Right ventricle myocardium superior (tissue), 1 donor: Measurements from ENCODE around the gene C11orf21. TPM values are rescaled to one million over a fixed set of nuclear protein-coding genes. Genes with fewer than 3 reads are reported as not detected.

Source experiments
- ATAC-seq: fragments of 200-7000 bp; cut with Tn5 transposase; one replicate; pipeline ENCODE4 v1.9.1; 2020; ENCODE audit warnings: mild to moderate bottlenecking; ENCODE audit not compliant: poor library complexity
- DNase-seq: peaks from one replicate; pipeline ENCODE4 v3.0.0-alpha.2; 2020
- intact Hi-C: fragments of 100-400 bp; cut with DNase I; formaldehyde crosslinking; loops from one replicate; pipeline ENCODE4 v1.11.2; 2022
- total RNA-seq: library from RNA; stranded (reverse); fragmentation: NEBNext Ultra II Directional; extraction: Animal tissue kit (Norgen Biotek cat#: 25700); gene quantifications from one replicate; pipeline ENCODE4 v1.2.1, GENCODE V29; 2021
- donor health status: DM: no; HTN: yes; CAD: no; lungs with severe emphysema.

The C11orf21 gene
- total RNA-seq, 1 donor from 2014 or later: 43.6 TPM

DNA sequence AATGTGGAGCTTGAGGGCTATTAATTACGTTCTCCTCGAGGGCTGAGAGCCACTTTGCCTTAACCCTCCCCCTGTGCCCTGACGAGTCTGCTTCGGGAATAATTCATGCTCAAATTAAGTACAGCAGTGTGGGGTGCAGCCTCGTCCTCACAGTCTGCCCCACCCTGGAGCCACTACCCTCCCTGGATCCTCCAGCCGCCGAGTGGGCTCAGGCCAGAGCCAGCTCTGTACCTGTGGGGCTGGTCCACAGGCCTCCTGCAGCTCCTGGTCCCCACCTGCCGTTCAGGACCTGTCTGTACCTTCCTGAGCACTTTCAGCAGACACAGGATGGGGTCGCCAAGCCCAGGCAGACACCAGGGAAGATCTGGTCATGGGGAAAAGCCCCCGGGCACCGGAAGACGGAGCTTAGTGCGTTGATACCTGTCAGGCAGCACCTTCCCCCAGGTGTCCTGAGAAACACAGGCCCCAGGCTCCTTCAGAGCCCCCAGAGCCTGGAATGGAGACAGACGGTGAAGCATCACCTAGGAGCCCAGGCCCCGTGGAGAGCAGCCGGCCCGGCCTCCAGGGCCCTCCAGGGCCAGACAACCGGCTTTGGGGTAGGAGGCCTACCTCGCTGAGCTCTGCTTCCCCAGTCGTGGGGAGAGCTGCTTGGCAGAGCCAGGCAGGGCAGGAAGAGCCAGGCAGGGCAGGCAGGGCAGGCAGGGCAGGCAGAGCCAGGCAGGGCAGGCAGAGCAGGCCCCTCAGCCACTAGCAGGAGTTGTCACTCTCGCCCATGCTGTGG is 9.8 kb upstream of the C11orf21 start:
- DNase-seq (peak; percentile 27), ATAC-seq (no peak)
- intact Hi-C loops: no loop called here

- DNase-seq: peak; percentile 24
- intact Hi-C loops: no loop called here
- ATAC-seq: no peak
Observed at GRCh38 chr11:2310786-2311352, 9.2 kb upstream of the C11orf21 start.

DNA sequence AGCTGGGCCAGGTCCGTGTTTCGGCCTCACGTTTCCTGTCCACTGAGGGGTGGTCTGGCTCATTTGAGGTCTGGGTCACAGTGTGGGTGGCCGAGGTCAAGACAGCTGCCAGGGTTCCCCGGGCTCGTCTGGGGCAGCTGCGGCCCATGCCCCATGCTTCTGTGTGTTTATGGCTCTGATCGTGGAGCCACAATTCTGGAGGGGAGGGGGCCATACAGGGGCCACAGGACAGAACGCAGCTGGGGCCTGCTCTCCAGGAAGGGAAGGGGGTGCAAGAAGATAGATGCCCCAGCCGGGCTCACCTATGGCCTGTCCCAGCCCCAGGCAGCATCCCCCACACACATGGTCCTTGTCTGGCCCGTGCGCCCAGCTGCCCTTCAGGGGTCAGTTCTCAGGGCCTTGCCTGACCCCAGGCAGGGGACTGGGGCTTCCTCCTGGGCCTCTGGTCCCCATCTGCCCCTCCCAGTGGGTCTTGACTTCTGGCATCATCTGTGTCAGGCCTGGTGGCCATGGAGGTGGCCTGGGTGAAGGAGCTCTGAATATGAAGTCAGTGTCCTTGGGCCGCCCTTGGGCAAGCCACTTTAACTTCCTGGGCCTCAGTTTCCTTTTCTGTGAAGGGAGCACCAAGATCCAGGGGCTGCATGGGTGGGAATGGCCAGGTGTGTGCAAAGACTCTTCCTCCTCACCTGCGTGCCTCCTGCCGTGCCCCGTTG is 8.5 kb upstream of the C11orf21 start:
- DNase-seq (peak; percentile 26), ATAC-seq (no peak)
- intact Hi-C loops: no loop called here

DNA sequence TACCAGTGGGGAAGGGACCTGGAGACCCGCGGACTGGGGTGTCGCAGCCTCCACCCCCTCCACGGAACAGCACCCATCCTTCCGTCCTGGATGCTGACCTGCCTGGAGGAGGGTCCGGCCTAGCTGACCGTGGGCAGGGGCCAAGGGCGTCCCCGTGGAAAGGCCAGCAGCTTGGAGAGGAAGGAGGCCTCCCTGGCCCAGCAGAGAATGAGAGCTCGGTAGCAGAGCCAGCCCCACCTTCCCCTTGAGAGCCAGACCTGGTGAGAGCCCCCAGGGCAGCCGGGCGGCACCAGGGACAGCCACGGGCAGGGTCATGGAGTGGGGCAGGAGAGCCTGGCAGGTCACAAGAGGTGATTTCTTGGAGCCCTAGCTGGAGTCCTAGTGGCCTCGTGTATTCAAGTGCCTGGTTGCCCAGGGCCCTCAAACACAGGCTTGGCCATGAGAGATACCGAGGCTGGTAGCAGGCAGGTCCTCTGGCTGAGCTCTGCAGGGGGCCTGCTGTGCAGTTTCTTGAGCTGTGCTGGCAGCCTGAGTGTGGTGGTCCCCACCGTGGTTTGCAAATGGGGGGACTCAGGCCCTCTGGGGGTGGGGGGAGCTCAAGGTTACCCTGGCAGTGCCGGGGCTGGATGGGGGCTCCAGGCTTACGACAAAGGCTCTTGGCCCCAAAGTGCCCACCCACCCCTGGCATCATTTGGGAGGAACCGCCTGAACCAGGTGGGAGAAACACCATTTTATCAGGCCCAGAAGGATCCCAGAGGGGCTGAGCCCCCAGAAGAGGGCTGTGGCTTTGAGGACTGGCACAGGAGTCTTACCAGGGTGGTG is 7.7 kb upstream of the C11orf21 start:
- intact Hi-C loops: loop anchor here (5.0 to 10.0 kb wide), 3 partner anchors 68 to 215 kb away; partner anchors contain the start of genes CD81 and TSSC4
- ATAC-seq (no peak), DNase-seq (peak; percentile 37)

DNA sequence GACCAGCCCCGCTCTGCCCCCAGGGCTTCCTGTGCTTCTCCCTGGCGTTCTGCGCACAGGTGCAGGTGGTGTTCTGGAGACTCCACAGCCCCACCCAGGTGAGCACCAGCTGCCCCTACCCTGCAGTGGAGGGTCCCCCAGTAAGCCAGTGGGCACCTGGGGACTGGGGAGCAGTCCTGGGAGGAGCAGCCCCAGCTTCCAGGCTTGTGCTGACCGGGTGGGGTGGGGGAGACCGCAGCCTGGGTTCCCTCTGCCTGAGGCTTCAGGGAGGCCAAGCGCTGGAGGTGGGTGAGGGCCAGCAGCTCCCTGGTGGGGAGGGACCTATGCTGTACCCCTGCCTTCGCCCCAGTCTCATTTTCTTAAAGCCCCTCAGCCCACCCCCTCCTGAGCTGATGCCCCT is 7.0 kb upstream of the C11orf21 start:
- ATAC-seq: no peak
- intact Hi-C loops: loop anchor here (5.0 to 10.0 kb wide), 3 partner anchors 69 to 216 kb away; partner anchors contain the start of genes CD81 and TSSC4
- DNase-seq: peak; percentile 31

DNA sequence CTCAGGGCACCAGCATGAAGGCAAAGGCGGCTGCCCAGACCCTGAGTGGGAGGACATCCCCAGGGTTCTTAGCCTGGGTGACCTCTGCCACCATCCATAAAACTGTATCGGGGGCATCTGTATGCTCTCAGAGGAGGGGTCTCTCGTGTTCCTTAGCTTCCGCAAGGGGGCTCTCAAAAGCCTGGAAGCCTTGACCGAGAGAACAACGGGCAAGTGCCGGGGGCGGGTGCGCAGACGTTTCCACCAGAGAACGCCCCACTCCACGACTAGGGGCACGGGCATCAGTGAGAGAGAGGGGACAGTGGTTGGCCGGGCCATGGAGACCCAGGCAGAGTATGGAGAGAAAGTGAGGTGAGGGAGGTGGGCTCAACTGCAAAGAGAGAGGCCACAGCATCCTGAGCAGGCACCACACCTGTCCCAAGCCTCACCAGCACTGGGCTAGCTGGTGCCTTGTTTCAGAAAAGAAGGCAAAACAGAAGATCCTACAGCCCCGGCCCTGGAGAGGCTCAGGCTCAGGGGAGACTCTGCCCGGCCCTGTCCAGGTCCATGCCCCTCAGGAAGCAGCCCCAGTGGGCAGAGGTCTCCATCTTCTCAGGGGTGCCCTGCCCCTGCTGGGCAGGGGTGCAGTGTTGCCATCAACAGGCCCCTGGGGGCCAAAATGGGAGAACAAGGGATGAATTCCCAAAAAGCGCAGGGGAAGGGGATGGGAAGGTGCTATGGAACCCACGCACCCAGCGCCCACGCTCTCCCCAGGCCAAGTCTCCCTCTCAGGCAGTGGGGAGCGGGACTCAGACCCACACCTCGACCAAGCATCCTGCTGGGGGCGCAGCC is 6.0 kb upstream of the C11orf21 start:
- DNase-seq (peak; percentile 34), ATAC-seq (no peak)
- intact Hi-C loops: loop anchor here (5.0 to 10.0 kb wide), 3 partner anchors 70 to 217 kb away; partner anchors contain the start of genes CD81 and TSSC4

- no peak for ATAC-seq
- intact Hi-C loops: loop anchor here (5.0 to 10.0 kb wide), 3 partner anchors 70 to 218 kb away; partner anchors contain the start of genes CD81 and TSSC4
- peak; percentile 68 for DNase-seq
Observed at GRCh38 chr11:2306877-2307500, 5.3 kb upstream of the C11orf21 start.

DNA sequence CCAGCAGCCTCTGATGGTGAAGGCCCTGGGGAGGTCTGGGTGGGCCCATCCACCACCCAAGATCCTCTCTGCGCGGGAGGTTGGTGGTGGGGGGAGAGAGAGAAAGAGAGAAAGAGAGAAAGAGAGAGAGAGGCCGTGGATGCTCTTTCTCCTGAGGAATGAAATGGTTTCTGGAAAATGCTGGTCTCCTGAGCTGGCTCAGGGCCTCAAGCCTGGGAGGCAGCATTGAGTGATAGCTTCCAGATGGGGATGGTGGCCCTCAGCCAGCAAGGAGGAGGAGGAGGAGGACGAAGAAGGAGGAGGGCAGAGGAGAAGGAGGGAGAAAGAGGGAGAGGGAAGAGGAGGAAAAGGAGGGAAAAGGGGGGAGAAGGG is 4.7 kb upstream of the C11orf21 start:
- intact Hi-C loops: loop anchor here (5.0 to 10.0 kb wide), 3 partner anchors 71 to 218 kb away; partner anchors contain the start of genes CD81 and TSSC4
- ATAC-seq (no peak), DNase-seq (peak; percentile 88)

DNA sequence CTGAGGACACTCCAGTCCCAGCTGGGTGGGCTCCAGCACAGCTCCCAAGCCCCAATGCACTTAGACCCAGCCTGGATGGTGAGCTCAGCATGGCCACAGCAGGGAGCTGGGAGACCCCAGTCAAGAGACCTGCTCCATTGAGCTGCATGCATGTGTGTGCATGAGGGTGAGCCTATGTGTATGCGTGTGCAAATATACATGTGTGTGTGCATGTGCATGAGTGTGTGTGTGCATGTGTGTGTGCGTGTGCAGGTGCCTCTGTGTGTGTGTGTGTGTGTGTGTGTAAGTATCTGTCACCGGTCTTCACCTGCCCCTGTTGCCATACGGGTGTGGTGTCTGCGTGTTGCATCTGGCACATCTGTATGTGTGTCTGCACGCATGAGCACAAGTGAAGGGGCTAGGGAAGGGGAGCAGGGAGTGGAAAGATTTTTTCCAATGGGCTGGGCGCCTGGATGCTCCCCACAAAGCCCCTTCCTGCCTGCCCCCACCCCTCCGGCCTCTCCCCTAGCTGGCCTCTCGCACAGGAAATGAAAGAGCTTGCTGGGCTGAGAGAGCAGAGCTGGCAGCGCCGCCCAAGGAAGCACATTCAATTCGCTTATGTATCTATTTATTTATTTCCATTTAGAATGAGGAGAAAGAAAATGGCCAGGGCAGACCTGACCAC is 4.2 kb upstream of the C11orf21 start:
- intact Hi-C loops: loop anchor here (1.0 to 10.0 kb wide), 4 partner anchors 71 to 219 kb away; partner anchors contain the start of genes CD81 and TSSC4
- no peak for ATAC-seq
- DNase-seq: peak; percentile 48

DNA sequence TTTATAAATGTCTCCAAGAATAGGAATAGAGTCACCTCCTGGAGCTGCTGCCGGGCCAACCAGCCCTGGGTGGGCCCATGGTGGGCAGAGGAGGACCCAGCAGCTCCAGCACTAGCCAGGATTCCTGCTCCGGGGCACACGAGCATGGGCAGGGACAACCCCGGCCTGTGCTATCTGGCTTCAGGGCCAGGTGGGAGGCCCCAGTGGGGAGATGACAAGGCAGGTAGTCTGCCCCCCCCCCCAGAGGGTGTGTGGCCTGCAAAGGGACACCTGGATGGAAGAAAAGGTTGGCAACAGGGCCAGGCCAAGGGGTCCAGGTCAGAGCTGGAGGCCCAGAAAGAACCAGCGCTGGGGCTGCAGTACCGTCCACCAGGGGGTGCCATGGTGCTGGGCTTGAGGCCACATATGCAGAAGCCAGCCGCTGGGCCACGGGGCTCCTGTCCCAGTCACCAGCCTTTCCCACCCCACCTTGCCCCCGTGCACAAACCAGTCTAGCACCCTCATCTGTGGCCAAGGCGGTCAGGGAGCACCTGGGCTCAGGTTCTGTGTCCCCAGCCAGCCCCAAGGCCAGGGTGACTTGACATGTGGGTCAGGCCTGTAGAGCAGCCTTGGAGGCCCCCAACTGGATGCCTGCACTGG is 3.5 kb upstream of the C11orf21 start:
- DNase-seq: peak; percentile 94
- intact Hi-C loops: loop anchor here (1.0 to 10.0 kb wide), 4 partner anchors 72 to 220 kb away; partner anchors contain the start of genes CD81 and TSSC4

DNA sequence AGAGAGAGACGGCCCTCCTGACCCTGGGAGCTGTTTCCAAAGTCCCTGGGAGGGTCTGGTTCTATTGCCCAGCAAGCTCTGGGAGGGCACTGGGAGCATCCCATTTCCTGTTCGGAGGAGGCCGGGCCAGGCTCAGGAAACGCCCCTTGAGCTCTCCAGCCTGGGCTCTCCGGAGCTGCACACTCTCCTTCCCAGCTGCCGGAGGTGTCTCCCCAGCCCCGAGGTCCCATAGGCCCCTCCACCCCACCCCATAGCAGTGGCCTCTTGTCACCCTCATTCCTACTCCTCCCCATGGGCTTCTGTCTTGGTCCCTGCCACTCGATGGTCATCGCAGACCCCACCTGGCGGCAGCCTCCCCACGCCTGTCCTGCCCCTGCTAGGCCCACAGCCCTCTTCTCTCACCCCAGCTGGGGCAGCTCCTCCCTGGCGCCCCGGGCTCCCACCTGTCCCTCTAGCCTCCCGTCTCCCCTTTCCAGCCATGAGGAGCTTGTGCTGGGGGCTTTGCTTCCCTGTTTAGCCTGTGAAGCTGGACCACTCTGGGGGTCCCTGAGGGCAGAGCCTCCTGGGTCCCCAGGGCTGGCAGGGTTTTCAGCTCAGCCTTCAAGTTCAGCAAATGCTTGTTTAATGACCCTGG is 2.9 kb upstream of the C11orf21 start:
- intact Hi-C loops: loop anchor here (1.0 to 10.0 kb wide), 4 partner anchors 73 to 220 kb away; partner anchors contain the start of genes CD81 and TSSC4
- peak; percentile 42 for DNase-seq
- no peak for ATAC-seq

More for the DNA sequence above, 3.5 kb upstream of the C11orf21 start:
- peak; percentile 48 for ATAC-seq

- intact Hi-C loops: loop anchor here (10.0 kb wide), 1 partner anchor 221 kb away; no protein-coding TSS in a partner anchor
- peak; percentile 84 for DNase-seq
- ATAC-seq: peak; percentile 52
Observed at GRCh38 chr11:2303627-2304505, 2.1 kb upstream of the C11orf21 start.

- peak; percentile 67 for ATAC-seq
- peak; percentile 90 for DNase-seq
- intact Hi-C loops: loop anchor here (10.0 kb wide), 1 partner anchor 222 kb away; no protein-coding TSS in a partner anchor
Observed at GRCh38 chr11:2302896-2303626, 1.3 kb upstream of the C11orf21 start.
